HG02884 (cell line): ENCODE results near the gene FAIM.
"Not testable (repeated sequence)": the region's sequence is repeated elsewhere in the genome, so short reads cannot be mapped to it uniquely, and the experiment has no call there.

Source experiments
- ATAC-seq: cut with Tn5 transposase; IDR thresholded peaks from one replicate; pipeline ENCODE4 v1.9.1; 2021; ENCODE audit warnings: mild to moderate bottlenecking, moderate library complexity; ENCODE audit not compliant: unreplicated experiment

FAIM gene, protein sequence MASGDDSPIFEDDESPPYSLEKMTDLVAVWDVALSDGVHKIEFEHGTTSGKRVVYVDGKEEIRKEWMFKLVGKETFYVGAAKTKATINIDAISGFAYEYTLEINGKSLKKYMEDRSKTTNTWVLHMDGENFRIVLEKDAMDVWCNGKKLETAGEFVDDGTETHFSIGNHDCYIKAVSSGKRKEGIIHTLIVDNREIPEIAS

DNA sequence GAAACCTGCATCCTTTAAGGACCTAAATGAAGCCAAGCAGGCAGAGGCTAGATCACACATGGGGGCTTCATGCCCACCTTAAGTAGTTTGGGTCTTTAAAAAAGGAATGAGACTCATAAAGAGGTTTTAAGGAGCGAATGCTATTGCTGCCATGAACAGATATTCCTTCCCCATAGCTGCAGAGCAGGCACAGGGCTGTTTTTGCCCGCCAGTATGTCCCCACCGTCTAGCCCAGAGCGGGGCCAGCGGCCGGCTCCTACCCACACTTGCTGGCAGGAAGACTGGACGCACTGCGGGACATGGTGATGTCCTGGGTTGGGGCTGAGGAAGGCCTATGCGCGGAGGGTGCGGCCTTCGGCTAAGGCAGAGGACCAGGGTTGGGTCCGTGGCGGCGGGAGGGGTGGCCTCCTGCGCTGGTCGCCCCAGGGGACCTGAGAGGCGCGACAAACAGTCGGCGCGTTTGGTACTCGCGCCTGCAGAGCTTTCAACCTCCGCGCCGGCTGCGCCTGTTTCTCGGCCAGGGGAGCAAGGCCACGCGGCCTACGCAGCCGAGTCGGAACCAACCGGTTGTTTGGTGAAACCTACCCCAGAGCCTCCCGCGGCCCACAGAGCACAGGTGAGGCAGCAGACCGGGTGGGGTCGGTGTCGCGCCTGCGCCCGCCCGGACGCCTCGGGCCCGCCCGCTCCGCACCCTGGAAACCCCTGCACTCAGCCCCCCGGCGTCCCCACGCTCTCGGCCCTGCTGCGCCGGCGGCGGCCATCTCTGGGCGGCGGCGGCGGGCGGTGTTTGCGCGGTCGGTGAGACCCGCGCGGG, at the start of gene FAIM:
FAIM (plus strand) TSS at position 450 of the 814 bp plus-strand sequence. CDS start 10,956 bp downstream, outside the sequence.
- ATAC-seq = peak; percentile 74

- no peak for ATAC-seq
These were observed 49.4 kb upstream of the FAIM start for GRCh38 chr3:138559134-138559533.

DNA sequence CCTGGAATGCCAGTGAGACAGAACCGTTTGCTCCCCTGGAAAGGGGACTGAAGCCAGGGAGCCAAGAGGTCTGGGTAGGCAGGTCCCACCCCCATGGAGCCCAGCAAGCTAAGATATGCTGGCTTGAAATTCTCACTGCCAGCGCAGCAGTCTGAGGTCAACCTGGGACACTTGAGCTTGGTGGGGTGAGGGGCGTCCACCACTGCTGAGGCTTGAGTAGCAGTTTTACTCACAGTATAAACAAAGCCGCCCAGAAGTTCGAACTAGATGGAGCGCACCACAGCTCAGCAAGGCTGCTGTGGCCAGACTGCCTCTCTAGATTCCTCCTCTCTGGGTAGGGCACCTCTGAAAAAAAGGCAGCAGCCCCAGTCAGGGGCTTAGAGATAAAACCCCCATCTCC, 48.1 kb upstream of the FAIM start:
- ATAC-seq = no peak

GRCh38 chr3:138562902-138563301, 45.7 kb upstream of the FAIM start:
- not testable (repeated sequence) for ATAC-seq

GRCh38 chr3:138566293-138566692, 42.3 kb upstream of the FAIM start:
- ATAC-seq = not testable (repeated sequence)

- no peak for ATAC-seq
These were observed 41.2 kb upstream of the FAIM start for GRCh38 chr3:138567403-138567802.

DNA sequence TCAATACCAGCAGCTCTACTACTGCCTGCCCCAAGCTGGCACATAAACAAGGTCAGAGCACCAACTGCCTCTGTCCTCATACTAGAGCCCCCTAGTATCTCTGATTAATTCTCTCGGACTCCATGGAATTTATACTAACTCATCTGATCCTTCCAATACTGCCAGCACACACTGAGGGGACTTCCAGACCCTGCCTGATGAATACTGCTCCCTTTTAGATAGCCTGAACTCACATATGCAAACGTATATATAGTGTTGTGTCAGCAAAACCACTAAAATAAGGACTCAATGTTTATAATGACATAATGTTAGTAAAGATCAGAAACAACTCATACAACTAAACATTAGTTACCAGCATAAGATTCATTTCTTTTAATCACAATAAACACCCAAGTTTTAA, 39.5 kb upstream of the FAIM start:
- no peak for ATAC-seq

DNA sequence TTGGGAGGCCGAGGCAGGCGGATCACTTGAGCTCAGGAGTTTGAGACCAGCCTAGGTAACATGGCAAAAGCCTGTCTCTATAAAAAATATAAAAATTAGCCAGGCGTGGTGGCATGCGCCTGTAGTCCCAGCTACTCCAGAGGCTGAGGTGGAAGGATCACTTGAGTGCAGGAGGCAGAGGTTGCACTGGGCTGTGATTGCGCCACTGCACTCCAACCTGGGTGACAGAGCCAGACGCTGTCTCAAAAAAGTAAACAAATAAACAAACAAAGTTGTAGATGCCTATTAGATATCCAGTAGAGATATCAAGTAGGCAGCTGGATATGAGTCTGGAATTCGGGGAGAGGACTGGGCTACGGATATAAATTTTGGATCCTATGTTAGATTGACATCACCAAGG, 38.9 kb upstream of the FAIM start:
- ATAC-seq = not testable (repeated sequence)

DNA sequence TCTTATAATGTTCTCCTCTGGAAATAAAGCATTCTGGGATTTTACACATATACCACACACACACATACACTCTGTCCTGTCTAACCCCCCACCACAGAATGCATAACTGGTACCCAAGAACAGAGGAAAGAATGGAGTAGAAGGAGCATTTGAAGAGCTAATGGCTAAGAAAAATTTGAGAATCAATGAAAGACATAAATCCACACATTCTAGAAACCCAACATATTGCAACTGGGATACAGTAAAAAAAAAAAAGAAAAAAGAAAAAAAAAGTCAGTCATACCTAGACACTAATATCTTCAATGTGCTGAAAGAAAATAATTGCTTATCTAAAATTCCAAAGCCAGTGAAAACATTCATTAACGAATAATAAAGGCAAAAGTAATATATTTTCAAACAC, 35.4 kb upstream of the FAIM start:
- no peak for ATAC-seq

- peak; percentile 77 for ATAC-seq
These were observed 30.4 kb upstream of the FAIM start for GRCh38 chr3:138578141-138578540.

GRCh38 chr3:138578961-138579574, 29.5 kb upstream of the FAIM start:
- ATAC-seq = no peak

DNA sequence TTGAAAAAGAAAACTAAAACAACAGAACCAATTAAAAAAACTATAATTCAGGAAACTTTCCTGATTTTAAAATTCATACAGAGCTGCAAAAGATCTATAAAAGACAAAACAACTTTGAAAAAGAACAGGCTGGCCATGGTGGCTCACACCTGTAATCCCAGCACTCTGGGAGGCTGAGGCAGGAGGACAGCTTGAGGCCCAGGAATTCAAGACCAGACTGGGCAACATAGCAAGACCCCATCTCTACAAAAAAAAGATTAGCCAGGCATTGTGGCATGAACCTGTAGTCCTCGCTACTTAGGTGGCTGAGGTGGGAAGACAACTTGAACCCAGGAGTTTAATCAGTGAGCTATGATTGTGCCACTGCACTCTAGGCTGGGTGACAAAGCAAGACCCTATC, 21.2 kb upstream of the FAIM start:
- ATAC-seq = no peak

- no peak for ATAC-seq
These were observed 20.1 kb upstream of the FAIM start for GRCh38 chr3:138588445-138588844.

- no peak for ATAC-seq
These were observed 17.2 kb upstream of the FAIM start for GRCh38 chr3:138591392-138591791.

- peak; percentile 1 for ATAC-seq
These were observed 15.0 kb upstream of the FAIM start for GRCh38 chr3:138593488-138594149.

GRCh38 chr3:138594150-138594934, 14.2 kb upstream of the FAIM start, which contains the start of gene CEP70:
Gene CEP70 (minus strand): TSS chr3:138594260. CDS start chr3:138572927, 21,333 bp downstream.
- ATAC-seq = peak; percentile 85

DNA sequence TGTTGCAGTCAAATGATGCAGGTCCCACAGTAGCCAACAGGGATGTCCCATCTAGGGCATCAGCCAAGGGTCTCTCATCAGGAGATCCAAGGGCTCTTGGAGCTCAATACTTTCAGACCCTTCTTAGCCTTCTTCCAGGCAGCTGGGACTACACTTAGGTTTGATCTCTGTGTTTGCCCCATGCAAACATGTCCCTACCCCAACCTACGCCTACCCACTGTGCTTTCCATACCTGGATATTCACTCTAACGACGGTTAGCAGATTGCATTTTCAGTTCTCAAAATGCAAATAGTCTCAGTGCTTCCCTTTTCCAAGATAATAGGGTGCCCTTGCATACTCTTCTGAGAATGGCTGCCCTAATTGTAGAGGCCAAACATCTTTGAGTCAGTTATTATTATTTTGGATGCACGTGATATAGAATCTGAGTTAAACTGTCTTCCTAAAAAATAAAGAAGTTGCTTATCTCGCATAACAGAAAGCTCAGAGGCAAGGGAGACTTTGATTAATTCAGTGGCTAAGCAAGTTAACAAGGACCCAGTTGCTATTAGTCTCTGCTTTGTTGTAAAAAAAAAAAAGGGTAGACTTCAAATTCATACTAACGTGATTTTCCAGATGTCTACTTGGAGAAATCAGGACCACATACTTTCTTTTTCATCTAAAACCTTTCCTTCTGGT, 13.5 kb upstream of the FAIM start:
- ATAC-seq = no peak

- not testable (repeated sequence) for ATAC-seq
These were observed 11.2 kb upstream of the FAIM start for GRCh38 chr3:138597186-138597976.

DNA sequence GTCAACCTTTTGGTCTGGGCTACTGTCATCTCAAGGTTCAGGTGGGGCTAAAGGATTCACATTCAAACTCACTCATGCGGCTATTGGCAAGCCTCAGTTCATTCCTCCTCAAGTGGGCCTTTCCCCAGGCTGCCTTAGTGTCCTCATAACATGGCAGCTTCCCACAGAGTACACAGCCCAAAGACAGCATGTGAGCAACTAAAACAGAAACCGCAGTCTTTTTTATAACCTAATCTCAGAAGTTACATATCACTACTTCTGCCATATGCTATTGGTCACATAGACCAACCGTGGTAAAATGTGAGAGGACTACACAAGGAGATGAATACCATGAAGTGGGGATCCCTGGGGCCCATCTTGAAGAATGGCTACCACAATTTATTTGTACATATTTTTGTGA, 10.0 kb upstream of the FAIM start:
- no peak for ATAC-seq
